ENCODE results near the gene HDAC7.
A peak's percentile ranks its signal among the peaks of the same experiment; 100 is the strongest.
"Not testable (repeated sequence)": the region's sequence is repeated elsewhere in the genome, so short reads cannot be mapped to it uniquely, and the experiment has no call there.

HDAC7 gene

DNA sequence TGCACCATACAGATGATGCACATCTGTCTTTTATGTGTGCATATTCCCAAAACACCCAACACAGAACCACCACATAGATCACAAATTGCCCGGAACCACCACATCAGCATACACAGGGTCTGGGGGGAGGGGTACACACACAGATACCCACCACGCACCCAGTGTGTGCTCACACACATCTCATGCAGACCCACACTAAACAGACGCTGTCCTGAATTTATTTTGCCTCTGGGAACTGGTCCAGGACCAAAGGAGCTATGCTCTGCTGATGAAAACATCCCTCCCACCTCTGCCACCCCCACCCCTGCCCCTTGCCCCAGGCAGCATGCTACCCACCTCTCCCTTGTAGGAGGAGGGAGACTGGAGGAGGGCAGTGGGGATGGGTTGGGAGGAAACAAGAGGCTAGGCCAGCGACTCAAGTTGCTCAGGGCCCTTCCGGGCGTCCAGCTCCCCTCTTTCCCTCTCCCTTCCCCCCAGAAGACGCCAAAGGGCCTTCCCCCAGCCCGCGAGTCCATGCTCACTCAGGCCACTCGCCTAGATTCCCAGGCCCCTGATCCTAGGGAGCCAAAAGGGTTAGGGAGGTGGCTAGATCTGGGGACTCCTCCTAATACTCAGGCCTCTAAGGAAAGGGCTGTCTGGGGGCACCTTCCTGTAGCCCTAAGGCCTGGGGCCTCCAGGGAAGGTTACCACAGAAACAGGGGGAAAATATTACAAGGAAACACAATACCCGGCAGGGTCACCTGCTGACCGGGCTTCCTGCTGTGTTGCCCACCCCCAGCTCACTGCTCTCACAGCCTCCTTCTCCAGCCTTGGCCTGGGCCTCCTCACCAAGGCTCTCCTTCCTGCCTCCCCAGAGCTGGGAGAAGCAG lies 3.1 kb downstream of the HDAC7 start:
- no peak for DNase-seq (ENCODE audit: low read depth, low spot score)
- CTCF ChIA-PET: interaction anchor here (0.8 to 39.4 kb wide), 13 partner anchors 9 to 147 kb away, joined by 3 to 751 read pairs (median 4); partner anchors contain the start of genes RAPGEF3 and TMEM106C
- TF ChIP-seq, protein P1, sequence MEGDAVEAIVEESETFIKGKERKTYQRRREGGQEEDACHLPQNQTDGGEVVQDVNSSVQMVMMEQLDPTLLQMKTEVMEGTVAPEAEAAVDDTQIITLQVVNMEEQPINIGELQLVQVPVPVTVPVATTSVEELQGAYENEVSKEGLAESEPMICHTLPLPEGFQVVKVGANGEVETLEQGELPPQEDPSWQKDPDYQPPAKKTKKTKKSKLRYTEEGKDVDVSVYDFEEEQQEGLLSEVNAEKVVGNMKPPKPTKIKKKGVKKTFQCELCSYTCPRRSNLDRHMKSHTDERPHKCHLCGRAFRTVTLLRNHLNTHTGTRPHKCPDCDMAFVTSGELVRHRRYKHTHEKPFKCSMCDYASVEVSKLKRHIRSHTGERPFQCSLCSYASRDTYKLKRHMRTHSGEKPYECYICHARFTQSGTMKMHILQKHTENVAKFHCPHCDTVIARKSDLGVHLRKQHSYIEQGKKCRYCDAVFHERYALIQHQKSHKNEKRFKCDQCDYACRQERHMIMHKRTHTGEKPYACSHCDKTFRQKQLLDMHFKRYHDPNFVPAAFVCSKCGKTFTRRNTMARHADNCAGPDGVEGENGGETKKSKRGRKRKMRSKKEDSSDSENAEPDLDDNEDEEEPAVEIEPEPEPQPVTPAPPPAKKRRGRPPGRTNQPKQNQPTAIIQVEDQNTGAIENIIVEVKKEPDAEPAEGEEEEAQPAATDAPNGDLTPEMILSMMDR (IDR thresholded peaks at IDR 0.05; ENCODE audit: insufficient read depth, low read length, missing control alignments): no peak
- peak overlapping the region; percentile 84 for H3K4me3 ChIP-seq (ENCODE audit: low read depth, low read length)
- POLR2A ChIA-PET: interaction anchor here (2.6 kb wide), 1 partner anchor 12 kb away, joined by 7 read pairs; no protein-coding TSS in a partner anchor

DNA sequence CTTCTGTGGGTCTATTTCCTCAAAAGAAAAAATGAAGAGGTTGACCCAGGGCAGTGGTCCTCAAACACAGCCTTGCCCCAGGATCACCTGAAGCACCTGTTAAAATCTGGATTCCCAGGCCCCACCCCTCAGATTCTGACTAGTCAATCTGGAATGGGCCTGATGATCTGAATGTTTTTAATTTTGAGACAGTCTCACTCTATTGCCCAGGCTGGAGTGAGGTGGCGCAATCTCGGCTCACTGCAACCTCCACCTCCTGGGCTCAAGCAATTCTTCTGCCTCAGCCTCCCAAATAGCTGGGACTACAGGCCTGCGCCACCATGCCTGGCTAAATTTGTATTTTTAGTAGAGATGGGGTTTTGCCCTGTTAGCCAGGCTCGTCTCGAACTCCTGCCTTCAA lies 4.3 kb downstream of the HDAC7 start:
- CTCF ChIA-PET: interaction anchor here (39.4 kb wide), 1 partner anchor 19 kb away, joined by 751 read pairs; no protein-coding TSS in a partner anchor
- H3K4me3 ChIP-seq (ENCODE audit: low read depth, low read length); DNase-seq (ENCODE audit: low read depth, low spot score); POLR2A ChIA-PET: not testable (repeated sequence)

DNA sequence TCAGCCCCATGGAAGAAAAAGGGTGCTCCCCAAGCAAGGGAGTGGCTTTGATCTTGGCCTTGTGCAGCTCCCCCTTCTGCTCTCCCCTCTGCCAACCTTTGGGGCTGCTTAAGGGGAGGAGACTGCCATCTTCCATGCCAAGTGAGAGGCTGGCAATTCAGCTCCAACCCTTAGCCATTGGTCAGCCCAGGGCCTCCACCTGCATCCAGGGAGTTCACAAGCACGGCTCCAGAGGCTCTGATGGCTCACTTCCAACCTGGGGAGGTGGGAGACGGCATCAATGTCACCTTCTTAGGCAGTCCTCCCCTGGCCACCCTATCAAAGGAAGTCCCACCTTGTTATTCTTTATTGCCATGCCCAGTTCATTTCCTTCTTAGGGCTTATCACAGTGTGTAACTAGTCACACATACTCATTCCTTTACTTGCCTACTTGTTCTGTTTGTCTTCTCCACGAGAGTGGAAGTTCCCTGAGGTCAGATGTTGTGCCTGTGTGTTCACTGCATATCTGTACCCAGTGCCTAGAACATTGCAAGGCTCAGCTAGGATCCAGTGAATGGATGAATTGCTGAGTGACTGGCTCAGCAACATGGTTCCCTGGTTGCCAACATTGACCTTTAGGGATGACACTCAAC lies 5.0 kb downstream of the HDAC7 start:
- TF ChIP-seq, protein P1 (IDR thresholded peaks at IDR 0.05; ENCODE audit: insufficient read depth, low read length, missing control alignments): no peak
- H3K4me3 ChIP-seq (ENCODE audit: low read depth, low read length): no peak overlapping the region; the same call in 1 of the 2 replicates
- DNase-seq (ENCODE audit: low read depth, low spot score): no peak
- ChIA-PET CTCF (interaction anchor here (1.0 to 39.4 kb wide), 5 partner anchors 10 to 100 kb away, joined by 3 to 751 read pairs (median 3); no protein-coding TSS in a partner anchor), POLR2A (no interaction called here)

DNA sequence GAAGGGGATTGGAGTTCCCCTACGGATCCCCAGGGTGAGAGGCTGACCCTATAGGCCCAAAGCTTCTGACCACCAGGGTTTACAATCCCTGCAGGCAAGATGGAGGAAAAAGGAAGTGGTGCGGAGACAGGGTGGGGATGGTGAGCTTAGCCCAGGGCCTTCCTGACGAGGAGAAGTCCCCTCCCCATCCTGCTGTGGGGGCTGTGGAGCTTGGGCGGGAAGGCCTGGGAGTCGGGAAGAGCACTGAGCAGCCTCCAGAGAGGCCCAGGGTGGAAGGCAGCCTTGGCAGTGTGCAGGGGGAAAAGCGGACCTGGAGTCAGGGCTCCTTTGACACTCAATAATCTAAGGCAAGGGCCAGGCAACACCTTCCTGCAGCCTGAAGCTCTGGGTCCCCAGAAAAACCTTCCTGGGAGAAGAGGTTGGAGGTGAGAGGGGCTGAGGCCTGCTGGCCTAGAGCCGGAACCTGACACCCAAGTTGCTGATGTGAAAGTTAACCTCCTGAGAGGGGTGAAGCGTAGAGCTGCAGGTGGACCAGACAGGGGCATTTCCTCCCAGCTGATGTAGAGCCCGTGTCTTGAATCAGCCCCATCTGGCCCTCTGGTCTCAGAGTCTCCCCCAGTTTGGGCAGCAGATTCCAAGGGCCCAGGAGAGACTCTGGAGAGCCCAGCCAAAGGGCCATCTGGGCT lies 6.0 kb downstream of the HDAC7 start:
- H3K4me3 ChIP-seq (ENCODE audit: low read depth, low read length): peak overlapping the region; percentile 48
- CTCF ChIA-PET: interaction anchor here (0.9 to 39.4 kb wide), 6 partner anchors 9 to 71 kb away, joined by 3 to 751 read pairs (median 3); no protein-coding TSS in a partner anchor
- POLR2A ChIA-PET: interaction anchor here (0.7 to 1.0 kb wide), 3 partner anchors 26 to 417 kb away, joined by 3 to 4 read pairs (median 3); no protein-coding TSS in a partner anchor
- TF ChIP-seq, protein P1 (IDR thresholded peaks at IDR 0.05; ENCODE audit: insufficient read depth, low read length, missing control alignments): no peak
- no peak for DNase-seq (ENCODE audit: low read depth, low spot score)

DNA sequence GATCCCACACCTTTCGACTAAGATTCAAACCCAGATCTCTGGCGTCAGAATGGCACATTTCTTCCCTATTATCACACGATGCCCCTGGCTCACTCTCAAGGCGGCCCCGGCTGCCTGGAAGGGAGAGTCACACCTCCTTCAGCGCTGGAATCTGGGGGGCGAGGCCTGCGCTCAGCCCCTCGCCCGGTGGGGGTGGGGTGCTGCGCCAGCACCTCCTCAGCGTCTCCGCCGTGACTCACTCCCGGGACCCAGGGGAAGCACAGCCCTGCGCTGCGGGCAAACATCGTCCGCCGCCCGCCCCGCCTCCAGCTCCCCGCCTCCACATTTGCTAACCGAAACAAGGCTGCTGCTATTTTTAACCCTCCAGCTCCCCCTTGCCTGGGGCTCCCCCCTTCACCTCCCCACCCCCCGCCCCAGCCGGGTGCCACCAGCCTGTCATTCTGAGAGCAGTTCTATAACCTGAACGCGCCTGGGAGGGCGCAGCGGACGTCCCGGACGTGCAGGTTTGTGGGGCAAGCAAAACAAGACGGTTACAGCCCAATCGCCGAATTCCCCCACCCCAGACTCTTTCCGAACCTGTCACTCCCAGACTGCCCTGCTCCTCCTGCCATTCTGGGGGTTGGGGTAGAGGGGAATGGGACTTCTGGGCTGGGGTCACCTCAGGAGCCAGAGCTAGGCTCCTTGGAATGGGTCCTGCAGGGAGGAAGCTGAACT lies 6.7 kb downstream of the HDAC7 start:
- ChIA-PET POLR2A (interaction anchor here (1.0 to 1.6 kb wide), 2 partner anchors 8 to 26 kb away, joined by 3 to 8 read pairs; no protein-coding TSS in a partner anchor), CTCF (interaction anchor here (0.9 to 39.4 kb wide), 8 partner anchors 8 to 940 kb away, joined by 3 to 751 read pairs (median 6); no protein-coding TSS in a partner anchor)
- peak overlapping the region; percentile 48 for H3K4me3 ChIP-seq (ENCODE audit: low read depth, low read length)
- TF ChIP-seq, protein P1 (IDR thresholded peaks at IDR 0.05; ENCODE audit: insufficient read depth, low read length, missing control alignments): no peak
- peak; percentile 53 for DNase-seq (ENCODE audit: low read depth, low spot score)
